A673 (cell line): ENCODE results near the gene MRPS14.

Experiments
- CTCF ChIP-seq: fragments of 300-800, 200-600 bp; sonication (generic); conservative IDR thresholded peaks from 2 replicates; pipeline ENCODE4 v1.5.1; 2017; ENCODE audit warnings: low read depth, mild to moderate bottlenecking, antibody characterized with exemption, low read length, moderate library complexity, mixed read lengths
- EZH2 ChIP-seq: fragments of 200-600 bp; sonication (generic); IDR thresholded peaks from 2 replicates; pipeline ENCODE4 v1.6.1; 2017; ENCODE audit warnings: borderline replicate concordance, low read depth, mild to moderate bottlenecking, mixed read lengths, antibody characterized with exemption, low read length; ENCODE audit not compliant: poor library complexity, severe bottlenecking

GRCh38 chr1:175045097-175045496 is 21.9 kb upstream of the MRPS14 start:
- TF ChIP-seq EZH2, result no peak
- no peak for TF ChIP-seq CTCF
